ENCODE results near the gene HES1. TPM values are rescaled to one million over a fixed set of nuclear protein-coding genes. Genes with fewer than 3 reads are reported as not detected.
A peak's percentile ranks its signal among the peaks of the same experiment; 100 is the strongest.

Gene HES1
- total RNA-seq, result 10 to 100 TPM; 30.8 to 70.6 TPM
- polyA plus RNA-seq, result 10 to 100 TPM; 16.5 to 24.3 TPM
- long read RNA-seq, donor 1, transcript HES1-201 (4 exons, 1,578 nt), result major isoform, 106 of 225 reads
- long read RNA-seq, donor 1, transcript HES1-202 (2 exons, 1,009 nt), result minor isoform, 11 of 225 reads
- long read RNA-seq, donor 1, partial matches to known transcripts, result 108 of 225 reads
- long read RNA-seq, donor 1, other reads (novel, unspliced or antisense), result 0 of 225 reads
- long read RNA-seq, donor 2, transcript HES1-201 (4 exons, 1,578 nt), result major isoform, 14 of 46 reads
- long read RNA-seq, donor 2, partial matches to known transcripts, result 29 of 46 reads
- long read RNA-seq, donor 2, other reads (novel, unspliced or antisense), result 0 of 46 reads
- long read RNA-seq, donor 3, transcript HES1-201 (4 exons, 1,578 nt), result major isoform, 82 of 188 reads
- long read RNA-seq, donor 3, transcript HES1-202 (2 exons, 1,009 nt), result minor isoform, 8 of 188 reads
- long read RNA-seq, donor 3, partial matches to known transcripts, result 98 of 188 reads
- long read RNA-seq, donor 3, other reads (novel, unspliced or antisense), result 0 of 188 reads
- long read RNA-seq, donor 4, transcript HES1-201 (4 exons, 1,578 nt), result major isoform, 30 of 83 reads
- long read RNA-seq, donor 4, partial matches to known transcripts, result 49 of 83 reads
- long read RNA-seq, donor 4, other reads (novel, unspliced or antisense), result 0 of 83 reads
- long read RNA-seq, donor 5, transcript HES1-202 (2 exons, 1,009 nt), result minor isoform, 12 of 230 reads
- long read RNA-seq, donor 5, transcript HES1-201 (4 exons, 1,578 nt), result major isoform, 105 of 230 reads
- long read RNA-seq, donor 5, partial matches to known transcripts, result 113 of 230 reads
- long read RNA-seq, donor 5, other reads (novel, unspliced or antisense), result 0 of 230 reads

GRCh38 chr3:194135806-194136518 is at the start of gene HES1:
TSS of gene HES1 (plus strand) at chr3:194136148. CDS start at chr3:194136381, 233 bp downstream.
- DNase-seq, result peak; percentile 98 to 99 (median 98)
- 1% methylated on average over 29 of the region's 29 CpGs for WGBS, 2 donors
- peaks cover 0 to 54% (median 28%) of the 10 kb centered on the region in 5 donors for H3K4me1 ChIP-seq (ENCODE audit: control insufficient read depth in 5 of 5, insufficient read depth in 5 of 5, low read length in 5 of 5)

DNA sequence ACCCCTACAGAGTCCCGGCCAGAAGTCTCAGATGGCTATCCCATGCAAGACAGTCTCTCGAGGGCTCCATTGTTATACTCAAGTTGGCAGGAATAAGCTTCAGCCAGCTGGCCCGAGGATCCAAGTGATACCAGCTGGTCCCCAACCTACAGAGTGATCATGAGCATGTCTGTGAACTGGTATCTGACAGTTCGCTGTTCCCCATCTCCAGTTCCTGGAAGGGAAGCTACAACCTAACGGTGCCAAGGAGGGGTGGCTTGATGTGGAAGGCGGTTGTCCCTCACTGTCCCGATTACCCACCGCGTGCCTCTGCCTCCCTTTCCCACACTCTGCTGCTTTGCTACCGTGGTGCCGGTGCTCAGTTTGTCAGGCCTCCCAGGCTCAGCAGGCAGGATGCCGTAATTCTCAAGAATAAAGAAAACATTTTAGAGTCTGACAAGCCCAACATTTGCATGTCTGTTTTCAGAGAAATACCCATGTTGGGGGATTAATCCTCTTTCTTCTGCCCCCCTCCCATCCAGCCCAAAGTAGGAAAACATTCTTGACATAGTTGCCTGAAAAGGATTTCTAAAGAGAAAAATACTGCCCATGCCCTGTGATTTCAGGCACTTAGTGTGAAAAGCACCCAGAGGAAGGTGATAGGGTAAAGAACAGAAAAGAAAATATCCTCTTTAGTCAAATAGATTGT is 49.4 kb upstream of the HES1 start:
- no peak overlapping the region for H3K9ac ChIP-seq (ENCODE audit: insufficient read depth in 1 of 2, low read length in 2 of 2)
- H3K4me1 ChIP-seq (ENCODE audit: control insufficient read depth in 5 of 5, insufficient read depth in 5 of 5, low read length in 5 of 5), result peaks cover 0 to 25% (median 8%) of the 10 kb centered on the region in 5 donors
- no peaks in the 10 kb centered on the region for H3K36me3 ChIP-seq (ENCODE audit: control insufficient read depth in 4 of 4, insufficient read depth in 4 of 4, low read length in 4 of 4)
- H3K27me3 ChIP-seq (ENCODE audit: control insufficient read depth in 3 of 3, insufficient read depth in 3 of 3, low read length in 2 of 3), result no peaks in the 10 kb centered on the region
- ATAC-seq (ENCODE audit: insufficient read depth, low FRiP score) (no peak), DNase-seq (peak in 2 of 3 donors; percentile 36 to 40)
- no peak overlapping the region for H3K4me3 ChIP-seq
- H3K27ac ChIP-seq (ENCODE audit: low read depth in 1 of 2, low read length in 1 of 2), result no peak overlapping the region
- WGBS, 2 donors, result 81 to 89% methylated on average over 12 of the region's 12 CpGs
- TF ChIP-seq, protein P1, sequence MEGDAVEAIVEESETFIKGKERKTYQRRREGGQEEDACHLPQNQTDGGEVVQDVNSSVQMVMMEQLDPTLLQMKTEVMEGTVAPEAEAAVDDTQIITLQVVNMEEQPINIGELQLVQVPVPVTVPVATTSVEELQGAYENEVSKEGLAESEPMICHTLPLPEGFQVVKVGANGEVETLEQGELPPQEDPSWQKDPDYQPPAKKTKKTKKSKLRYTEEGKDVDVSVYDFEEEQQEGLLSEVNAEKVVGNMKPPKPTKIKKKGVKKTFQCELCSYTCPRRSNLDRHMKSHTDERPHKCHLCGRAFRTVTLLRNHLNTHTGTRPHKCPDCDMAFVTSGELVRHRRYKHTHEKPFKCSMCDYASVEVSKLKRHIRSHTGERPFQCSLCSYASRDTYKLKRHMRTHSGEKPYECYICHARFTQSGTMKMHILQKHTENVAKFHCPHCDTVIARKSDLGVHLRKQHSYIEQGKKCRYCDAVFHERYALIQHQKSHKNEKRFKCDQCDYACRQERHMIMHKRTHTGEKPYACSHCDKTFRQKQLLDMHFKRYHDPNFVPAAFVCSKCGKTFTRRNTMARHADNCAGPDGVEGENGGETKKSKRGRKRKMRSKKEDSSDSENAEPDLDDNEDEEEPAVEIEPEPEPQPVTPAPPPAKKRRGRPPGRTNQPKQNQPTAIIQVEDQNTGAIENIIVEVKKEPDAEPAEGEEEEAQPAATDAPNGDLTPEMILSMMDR (IDR thresholded peaks at IDR 0.05; ENCODE audit: control extremely low read depth, extremely low read depth), result no peak
- H3K9me3 ChIP-seq (ENCODE audit: control insufficient read depth in 4 of 4, insufficient read depth in 3 of 4, low read length in 3 of 4), result no peaks in the 10 kb centered on the region

More at GRCh38 chr3:194135806-194136518, at the start of gene HES1:
- Histone ChIP-seq H3K9me3 (ENCODE audit: control insufficient read depth in 4 of 4, insufficient read depth in 3 of 4, low read length in 3 of 4) (no peaks in the 10 kb centered on the region), H3K27ac (ENCODE audit: low read depth in 1 of 2, low read length in 1 of 2) (peak within 1 kb of the TSS; percentile 92 to 99), H3K27me3 (ENCODE audit: control insufficient read depth in 3 of 3, insufficient read depth in 3 of 3, low read length in 2 of 3) (no peaks in the 10 kb centered on the region), H3K4me3 (peak within 1 kb of the TSS; percentile 67), H3K9ac (ENCODE audit: insufficient read depth in 1 of 2, low read length in 2 of 2) (peak within 1 kb of the TSS; percentile 19 to 69), H3K36me3 (ENCODE audit: control insufficient read depth in 4 of 4, insufficient read depth in 4 of 4, low read length in 4 of 4) (peaks cover 0 to 12% (median 0%) of the 10 kb centered on the region in 4 donors)
- TF ChIP-seq, protein P1 (IDR thresholded peaks at IDR 0.05; ENCODE audit: control extremely low read depth, extremely low read depth), result no peak
- ATAC-seq (ENCODE audit: insufficient read depth, low FRiP score), result peak; percentile 64

GRCh38 chr3:194087280-194087679 is 48.7 kb upstream of the HES1 start:
- H3K4me1 ChIP-seq (ENCODE audit: control insufficient read depth in 5 of 5, insufficient read depth in 5 of 5, low read length in 5 of 5), result peaks cover 0 to 24% (median 8%) of the 10 kb centered on the region in 5 donors
- H3K27ac ChIP-seq (ENCODE audit: low read depth in 1 of 2, low read length in 1 of 2), result no peak overlapping the region
- H3K36me3 ChIP-seq (ENCODE audit: control insufficient read depth in 4 of 4, insufficient read depth in 4 of 4, low read length in 4 of 4), result no peaks in the 10 kb centered on the region
- DNase-seq, result peak in 1 of 3 donors; percentile 41
- TF ChIP-seq, protein P1 (IDR thresholded peaks at IDR 0.05; ENCODE audit: control extremely low read depth, extremely low read depth), result no peak
- no peak overlapping the region for H3K4me3 ChIP-seq
- H3K9ac ChIP-seq (ENCODE audit: insufficient read depth in 1 of 2, low read length in 2 of 2), result no peak overlapping the region
- 88 to 96% methylated on average over 5 of the region's 5 CpGs for WGBS, 2 donors
- no peaks in the 10 kb centered on the region for H3K27me3 ChIP-seq (ENCODE audit: control insufficient read depth in 3 of 3, insufficient read depth in 3 of 3, low read length in 2 of 3)
- H3K9me3 ChIP-seq (ENCODE audit: control insufficient read depth in 4 of 4, insufficient read depth in 3 of 4, low read length in 3 of 4), result no peaks in the 10 kb centered on the region
- ATAC-seq (ENCODE audit: insufficient read depth, low FRiP score), result no peak
